ENCODE data around the gene USP6.
"Not testable (repeated sequence)": the region's sequence is repeated elsewhere in the genome, so short reads cannot be mapped to it uniquely, and the experiment has no call there.

The USP6 gene

DNA sequence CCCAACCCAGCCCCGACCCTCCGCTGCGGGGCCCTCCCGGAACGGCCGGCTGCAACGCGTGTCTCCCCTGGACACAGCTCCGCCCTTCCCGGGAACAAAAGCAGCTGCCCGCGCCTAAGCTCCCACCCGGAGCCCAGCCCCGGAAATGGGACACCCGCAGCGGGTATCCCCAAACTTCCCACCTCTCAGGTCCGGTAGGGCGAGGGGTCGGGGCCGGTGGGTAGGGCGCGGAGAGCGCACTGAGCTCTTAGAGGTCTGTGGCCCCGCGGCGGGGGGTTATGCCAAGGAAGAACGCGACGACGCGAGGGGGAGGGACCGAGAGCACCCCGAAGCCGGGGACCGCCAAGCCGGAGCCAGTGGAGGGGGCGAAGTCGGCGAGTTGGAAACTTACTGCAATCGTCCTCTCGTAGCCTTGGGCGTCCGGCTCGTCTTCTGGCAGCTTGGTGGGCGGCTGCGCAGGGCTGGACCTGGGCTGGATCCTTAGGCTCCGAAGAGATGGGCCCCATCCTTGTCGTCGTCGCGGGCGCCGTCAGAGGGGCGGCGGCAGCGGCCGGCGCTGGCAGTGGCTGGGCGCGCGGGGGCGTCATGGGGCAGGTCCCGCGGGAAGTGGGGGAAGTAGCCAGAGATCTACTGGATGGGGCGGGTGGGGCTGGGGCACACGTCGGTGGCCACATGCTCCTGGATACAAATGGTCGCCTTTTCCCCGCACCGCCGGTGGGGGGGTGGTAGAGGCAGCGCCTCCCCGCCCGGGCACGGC lies 6.9 kb downstream of the USP6 start:
- FAIRE-seq (no peak), DNase-seq (ENCODE audit: insufficient read length, low spot score) (no peak)
- TF ChIP-seq TAF1 (IDR thresholded peaks at IDR 0.05; ENCODE audit: low read depth, low read length) = no peak
- no peak for TF ChIP-seq PAX5 (IDR thresholded peaks at IDR 0.05; ENCODE audit: insufficient read depth, low read length, severe bottlenecking)
- no peak for TF ChIP-seq SPI1 (IDR thresholded peaks at IDR 0.05; ENCODE audit: low read depth, low read length)
- TF ChIP-seq POLR2A (IDR thresholded peaks at IDR 0.05; ENCODE audit: low read depth, low read length) = no peak
- no peak for TF ChIP-seq POLR2AphosphoS5 (IDR thresholded peaks at IDR 0.05; ENCODE audit: low read depth, low read length)
- no peak for TF ChIP-seq POU2F2 (IDR thresholded peaks at IDR 0.05; ENCODE audit: low read depth, low read length)

DNA sequence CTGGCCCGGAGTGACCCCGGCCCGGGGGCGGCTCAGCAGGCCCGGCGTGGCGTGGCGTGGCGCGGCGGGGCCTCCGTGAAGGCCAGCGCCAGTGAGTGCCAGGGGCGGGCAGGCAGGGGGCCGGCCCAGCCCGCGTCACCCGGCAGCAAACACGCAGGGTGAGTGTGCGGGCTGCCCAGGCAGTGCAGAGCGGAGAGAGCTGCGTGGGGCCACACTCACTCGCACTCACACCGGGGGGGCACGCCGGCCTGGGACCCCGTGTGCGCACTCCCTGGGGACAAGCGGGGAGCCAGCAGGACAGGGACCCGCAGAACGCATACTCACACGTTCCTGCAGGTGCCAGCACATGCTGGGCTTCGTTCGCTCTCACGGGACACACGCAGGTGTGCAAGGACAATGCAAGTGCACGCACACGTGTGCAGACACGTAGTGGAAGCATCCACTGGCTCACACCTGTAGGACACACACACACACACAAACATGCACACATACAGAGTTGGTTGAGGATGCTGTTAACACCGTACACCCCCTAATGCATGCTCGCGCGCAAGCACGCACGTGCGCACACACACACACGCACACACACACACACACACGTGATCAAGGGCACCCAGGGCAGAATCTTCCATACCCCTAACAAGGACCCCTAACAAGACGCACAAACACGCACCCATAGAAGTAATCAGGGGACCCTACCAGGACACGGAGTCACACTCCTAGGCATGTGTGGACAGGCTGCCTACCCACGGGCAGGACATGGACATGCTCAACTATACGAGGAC lies 7.7 kb downstream of the USP6 start:
- FAIRE-seq (no peak), DNase-seq (ENCODE audit: insufficient read length, low spot score) (no peak)
- TF ChIP-seq POU2F2 (IDR thresholded peaks at IDR 0.05; ENCODE audit: low read depth, low read length) = no peak
- no peak for TF ChIP-seq POLR2A (IDR thresholded peaks at IDR 0.05; ENCODE audit: low read depth, low read length)
- no peak for TF ChIP-seq TAF1 (IDR thresholded peaks at IDR 0.05; ENCODE audit: low read depth, low read length)
- TF ChIP-seq POLR2AphosphoS5 (IDR thresholded peaks at IDR 0.05; ENCODE audit: low read depth, low read length) = no peak
- no peak for TF ChIP-seq SPI1 (IDR thresholded peaks at IDR 0.05; ENCODE audit: low read depth, low read length)
- no peak for TF ChIP-seq PAX5 (IDR thresholded peaks at IDR 0.05; ENCODE audit: insufficient read depth, low read length, severe bottlenecking)

DNA sequence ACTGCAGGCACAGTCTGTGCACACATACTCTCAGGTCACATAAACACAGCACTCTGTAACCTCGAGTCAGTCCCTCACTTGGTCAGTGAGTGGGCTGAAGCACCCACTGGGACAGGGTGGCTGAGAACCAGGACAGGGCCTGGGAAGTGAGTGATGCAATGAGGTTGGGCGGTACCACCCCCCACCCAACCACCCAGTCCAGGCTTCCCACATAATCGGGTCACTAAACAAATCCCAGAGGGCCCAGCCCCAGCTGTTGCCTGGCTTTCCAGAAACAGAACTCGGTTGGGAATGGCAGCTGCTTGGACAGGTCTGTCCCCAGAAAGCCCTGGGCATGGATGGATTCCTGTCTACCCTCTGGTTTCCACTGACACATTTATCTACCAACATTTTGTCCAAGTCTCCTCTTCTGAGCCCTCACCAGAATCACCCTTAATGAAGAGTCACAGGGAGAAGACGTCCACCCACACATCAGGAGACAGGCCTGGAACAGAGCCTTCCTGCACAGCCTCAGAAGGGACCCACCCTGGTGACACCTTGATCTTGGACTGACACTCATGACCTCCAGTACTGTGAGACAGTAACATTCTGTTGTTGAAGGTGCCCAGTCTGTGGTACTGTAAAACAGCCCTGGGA lies 8.4 kb downstream of the USP6 start:
- not testable (repeated sequence) for FAIRE-seq; DNase-seq (ENCODE audit: insufficient read length, low spot score)

DNA sequence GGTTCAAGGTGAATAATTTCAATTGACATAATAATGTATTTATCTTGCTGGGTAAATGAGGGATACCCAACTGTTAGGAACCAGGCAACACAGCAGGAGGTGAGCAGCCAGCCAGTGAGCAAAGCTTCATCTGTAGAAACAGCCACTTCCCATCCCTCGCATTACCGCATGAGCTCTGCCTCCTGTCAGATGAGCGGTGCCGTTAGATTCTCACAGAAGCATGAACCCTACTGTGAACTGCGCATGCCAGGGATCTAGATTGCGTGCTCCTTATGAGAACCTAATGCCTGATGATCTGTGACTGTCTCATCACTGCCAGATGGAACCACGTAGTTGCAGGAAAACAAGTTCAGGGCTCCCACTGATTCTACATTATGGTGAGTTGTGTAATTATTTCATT lies 9.1 kb downstream of the USP6 start:
- DNase-seq (ENCODE audit: insufficient read length, low spot score); FAIRE-seq: not testable (repeated sequence)

DNA sequence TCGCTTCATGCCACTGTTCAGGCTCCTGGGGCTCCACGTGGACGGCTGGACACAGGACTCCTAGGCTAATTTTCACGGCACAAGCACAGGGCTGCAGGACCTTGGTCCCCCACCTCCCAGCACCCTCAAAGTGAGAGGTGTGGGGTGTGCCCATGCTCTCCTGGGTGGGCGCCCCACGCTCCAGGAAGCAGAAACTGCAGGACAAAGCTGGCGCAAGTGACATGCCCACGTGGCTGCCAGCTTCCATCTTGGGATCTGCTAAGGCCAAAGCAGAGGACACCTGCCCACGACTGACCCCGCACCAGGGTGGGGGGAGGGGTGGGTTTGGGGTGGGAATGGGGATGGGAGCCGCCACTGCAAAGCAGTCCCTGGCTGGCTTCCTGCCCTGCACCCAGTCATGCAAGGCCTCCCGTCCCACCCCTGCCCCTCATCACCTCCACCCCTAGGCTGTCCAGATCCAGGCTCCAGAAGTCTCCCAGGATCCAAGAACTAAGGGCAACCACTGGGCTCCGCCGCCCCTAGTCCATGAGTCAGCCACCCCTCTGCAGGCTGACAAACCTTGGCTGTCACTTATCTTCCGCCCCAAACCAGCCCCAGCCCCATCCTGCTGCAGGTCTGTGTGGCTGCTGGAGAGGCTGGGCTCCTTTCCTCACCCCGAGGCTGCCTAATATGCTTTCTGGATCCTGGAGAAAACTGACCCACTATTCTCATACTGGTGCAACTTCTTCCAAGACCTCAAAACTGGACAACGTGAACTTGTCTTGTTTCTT lies 11.1 kb downstream of the USP6 start:
- DNase-seq (ENCODE audit: insufficient read length, low spot score) = no peak
- TF ChIP-seq TAF1 (IDR thresholded peaks at IDR 0.05; ENCODE audit: low read depth, low read length) = no peak
- TF ChIP-seq PAX5 (IDR thresholded peaks at IDR 0.05; ENCODE audit: insufficient read depth, low read length, severe bottlenecking) = no peak
- no peak for TF ChIP-seq POLR2A (IDR thresholded peaks at IDR 0.05; ENCODE audit: low read depth, low read length)
- TF ChIP-seq POLR2AphosphoS5 (IDR thresholded peaks at IDR 0.05; ENCODE audit: low read depth, low read length) = no peak
- TF ChIP-seq SPI1 (IDR thresholded peaks at IDR 0.05; ENCODE audit: low read depth, low read length) = no peak
- TF ChIP-seq POU2F2 (IDR thresholded peaks at IDR 0.05; ENCODE audit: low read depth, low read length) = no peak
- no peak for FAIRE-seq

DNA sequence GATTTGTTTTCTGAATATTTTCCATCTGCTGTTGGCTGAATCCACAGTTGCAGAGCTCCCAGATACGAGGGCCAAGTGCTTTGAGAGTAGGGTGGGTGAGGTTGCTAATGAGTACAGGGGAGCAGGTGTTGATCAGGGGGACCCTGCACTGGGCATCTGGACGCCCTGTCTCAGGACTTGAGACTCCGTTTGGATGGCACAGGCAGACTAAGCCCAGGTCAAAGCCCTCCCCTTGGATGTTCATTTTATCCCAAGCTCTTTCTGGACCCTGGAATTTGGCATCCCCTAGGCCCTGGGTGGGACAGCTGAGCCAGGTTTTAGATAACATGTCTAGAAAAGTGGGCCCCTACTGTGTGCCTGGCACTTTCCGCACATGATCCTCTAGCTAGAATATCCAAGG lies 12.1 kb downstream of the USP6 start:
- FAIRE-seq (no peak), DNase-seq (ENCODE audit: insufficient read length, low spot score) (no peak)
- TF ChIP-seq TAF1 (IDR thresholded peaks at IDR 0.05; ENCODE audit: low read depth, low read length) (no peak), POLR2A (IDR thresholded peaks at IDR 0.05; ENCODE audit: low read depth, low read length) (no peak), SPI1 (IDR thresholded peaks at IDR 0.05; ENCODE audit: low read depth, low read length) (no peak), PAX5 (IDR thresholded peaks at IDR 0.05; ENCODE audit: insufficient read depth, low read length, severe bottlenecking) (no peak), POLR2AphosphoS5 (IDR thresholded peaks at IDR 0.05; ENCODE audit: low read depth, low read length) (no peak), POU2F2 (IDR thresholded peaks at IDR 0.05; ENCODE audit: low read depth, low read length) (no peak)

DNA sequence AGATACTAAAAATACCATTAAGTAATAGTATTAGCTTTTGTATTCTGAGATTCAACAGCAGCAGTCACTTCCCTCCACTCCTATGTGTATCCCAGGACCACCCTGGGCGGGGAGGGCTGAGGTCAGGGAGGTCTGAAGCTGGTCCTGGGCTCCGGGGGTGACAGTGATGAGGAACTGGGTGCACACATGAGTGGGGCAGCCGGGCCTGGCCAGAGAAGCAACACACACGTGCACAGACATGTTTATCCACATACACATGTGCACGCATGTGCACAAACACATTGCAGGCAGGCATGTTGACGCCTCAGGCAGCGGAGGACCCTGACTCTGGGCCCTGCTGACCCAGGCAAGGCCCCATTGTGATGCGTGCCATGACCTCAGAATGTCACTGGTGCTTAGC lies 12.6 kb downstream of the USP6 start:
- FAIRE-seq; DNase-seq (ENCODE audit: insufficient read length, low spot score): not testable (repeated sequence)

DNA sequence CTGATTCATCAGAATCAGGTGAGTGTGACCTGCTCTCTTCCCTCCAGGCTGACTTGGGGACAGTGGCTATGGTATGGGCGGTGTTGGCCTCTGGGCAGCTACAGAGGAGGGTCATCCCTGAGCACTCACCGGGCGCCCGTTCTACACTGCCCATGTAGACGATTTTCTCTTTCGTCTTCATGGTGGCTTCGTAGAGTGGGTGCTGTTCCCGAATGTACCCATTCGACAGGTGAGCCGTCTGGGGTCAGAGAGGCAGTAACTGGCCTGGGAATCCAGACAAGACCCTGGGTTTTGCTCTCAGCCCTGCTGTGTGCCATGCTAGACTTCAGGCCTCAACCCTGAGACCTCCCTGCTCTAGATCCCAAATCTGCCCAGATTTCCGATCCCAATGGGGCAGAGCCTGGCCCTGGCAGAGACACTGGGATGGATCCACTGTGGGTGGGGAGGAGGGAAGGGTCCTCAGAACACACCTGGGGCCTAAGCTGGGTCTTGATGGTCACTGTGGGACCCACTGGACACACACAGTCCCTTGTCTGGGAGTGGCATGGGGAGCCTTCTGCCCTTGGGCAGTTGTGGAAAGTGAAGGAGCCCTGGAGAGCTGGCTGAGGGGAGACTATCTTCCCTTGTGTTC lies 13.2 kb downstream of the USP6 start:
- DNase-seq (ENCODE audit: insufficient read length, low spot score) = no peak
- TF ChIP-seq POU2F2 (IDR thresholded peaks at IDR 0.05; ENCODE audit: low read depth, low read length) (no peak), SPI1 (IDR thresholded peaks at IDR 0.05; ENCODE audit: low read depth, low read length) (no peak)
- FAIRE-seq = no peak

DNA sequence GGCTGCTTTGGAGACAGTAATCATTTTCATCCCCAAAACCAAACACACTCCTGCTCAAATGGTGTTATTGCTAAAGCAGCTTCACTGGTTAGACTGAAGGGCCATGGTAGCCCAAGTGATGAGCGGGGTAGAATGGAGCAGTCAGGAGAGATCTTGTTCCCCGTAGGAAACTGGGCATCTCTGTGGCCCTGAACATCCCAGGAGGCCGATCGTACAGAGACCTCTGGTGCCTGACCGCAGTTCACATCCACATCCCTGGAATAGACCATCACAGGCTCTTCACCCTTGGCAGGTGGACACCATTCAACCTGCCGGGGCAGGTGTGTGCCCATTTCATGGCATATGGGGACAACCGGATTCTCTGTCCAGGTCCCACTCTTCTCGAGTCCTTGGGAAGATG lies 13.9 kb downstream of the USP6 start:
- not testable (repeated sequence) for FAIRE-seq; DNase-seq (ENCODE audit: insufficient read length, low spot score)

DNA sequence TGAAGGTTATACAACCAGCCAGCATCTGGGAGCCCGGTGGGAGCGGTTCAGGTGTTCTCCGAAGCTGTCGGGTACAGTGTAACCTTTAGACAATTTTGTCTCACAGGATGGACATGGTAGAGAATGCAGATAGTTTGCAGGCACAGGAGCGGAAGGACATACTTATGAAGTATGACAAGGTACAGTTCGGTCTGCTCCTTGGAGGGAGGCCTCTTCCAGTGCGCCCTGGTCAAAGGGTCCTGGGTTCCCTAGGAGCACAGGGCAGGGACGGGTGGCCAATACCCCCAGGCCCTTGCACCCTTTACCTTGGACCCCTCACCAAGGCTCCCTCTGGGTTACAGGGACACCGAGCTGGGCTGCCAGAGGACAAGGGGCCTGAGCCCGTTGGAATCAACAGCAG lies 14.4 kb downstream of the USP6 start:
- not testable (repeated sequence) for FAIRE-seq; DNase-seq (ENCODE audit: insufficient read length, low spot score)

DNA sequence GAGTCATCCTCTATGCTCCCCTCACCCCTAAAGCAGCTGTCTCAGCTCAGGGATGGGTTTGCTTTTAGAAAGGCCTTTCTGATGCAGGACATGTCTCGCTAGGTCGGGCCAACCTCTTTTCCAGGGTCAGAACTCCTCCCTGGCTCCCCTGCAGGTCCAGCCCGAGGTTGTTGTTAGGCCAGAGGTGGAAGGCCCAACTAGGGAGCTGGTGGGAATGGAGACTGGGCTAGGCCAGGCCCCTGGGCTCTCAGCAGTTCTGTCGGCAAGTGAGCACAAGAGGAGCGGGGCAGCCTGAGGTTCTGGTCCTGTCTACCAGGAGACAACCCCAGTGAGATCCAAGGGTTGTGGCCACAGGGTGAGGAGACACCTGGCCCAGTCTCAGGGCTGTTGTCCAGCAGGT lies 14.9 kb downstream of the USP6 start:
- DNase-seq (ENCODE audit: insufficient read length, low spot score); FAIRE-seq: not testable (repeated sequence)
